ENCODE data around the gene HPS1. TPM values are rescaled to one million over a fixed set of nuclear protein-coding genes. Genes with fewer than 3 reads are reported as not detected.

HPS1 gene
- total RNA-seq (2014; rRNA removed; shearing (Covaris generic)) = 20.4 and 22.3 TPM in 2 replicates

- DNase-seq (ENCODE audit: low spot score) = peak; percentile 54
Observed at GRCh38 chr10:98446661-98447221, at the start of gene HPS1. Gene HPS1 (minus strand): TSS chr10:98446935. CDS start chr10:98443240, 3,695 bp downstream.

DNA sequence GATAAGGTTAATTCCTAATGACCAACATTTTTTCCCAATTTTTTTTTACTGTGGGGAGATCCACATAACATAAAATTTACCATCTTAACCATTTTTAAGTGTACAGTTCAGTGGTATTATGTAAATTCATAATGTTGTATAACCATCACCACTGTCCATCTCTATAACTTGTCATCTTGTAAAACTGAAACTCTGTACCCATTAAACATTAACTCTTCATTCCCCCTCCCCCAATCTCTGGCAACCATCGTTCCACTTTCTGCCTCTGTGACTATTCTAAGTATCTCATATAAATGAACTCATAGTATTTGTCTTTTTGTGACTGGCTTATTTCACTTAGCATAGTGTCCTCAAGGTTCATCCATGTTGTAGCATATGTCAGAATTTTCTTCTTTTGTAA, 46.0 kb upstream of the HPS1 start:
- no peak for DNase-seq (ENCODE audit: low spot score)

- DNase-seq (ENCODE audit: low spot score) = no peak
Observed at GRCh38 chr10:98489561-98490481, 43.1 kb upstream of the HPS1 start.

- DNase-seq (ENCODE audit: low spot score) = no peak
Observed at GRCh38 chr10:98488669-98489430, 42.1 kb upstream of the HPS1 start.

- no peak for DNase-seq (ENCODE audit: low spot score)
Observed at GRCh38 chr10:98487649-98488048, 40.9 kb upstream of the HPS1 start.

GRCh38 chr10:98486421-98486820, 39.7 kb upstream of the HPS1 start:
- no peak for DNase-seq (ENCODE audit: low spot score)

- no peak for DNase-seq (ENCODE audit: low spot score)
Observed at GRCh38 chr10:98485959-98486358, 39.2 kb upstream of the HPS1 start.

DNA sequence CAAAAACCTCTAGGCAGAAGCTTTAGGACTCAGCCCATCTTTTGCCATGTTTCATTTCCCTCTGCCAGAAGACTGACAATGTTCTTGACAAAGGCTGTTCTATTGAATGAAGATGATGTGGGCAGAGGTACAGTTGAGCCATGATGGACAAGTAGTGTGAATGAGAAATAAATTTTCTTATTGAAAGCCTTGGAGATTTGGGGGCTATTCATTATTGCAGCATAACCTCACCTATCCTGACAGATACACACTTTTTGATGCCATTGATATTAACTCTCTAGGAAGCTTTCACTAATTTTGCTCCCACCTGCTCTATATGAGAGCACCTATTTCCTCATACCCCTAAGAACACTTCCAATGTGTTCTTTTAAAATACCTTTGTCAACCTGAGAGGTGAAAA, 36.9 kb upstream of the HPS1 start:
- no peak for DNase-seq (ENCODE audit: low spot score)

DNA sequence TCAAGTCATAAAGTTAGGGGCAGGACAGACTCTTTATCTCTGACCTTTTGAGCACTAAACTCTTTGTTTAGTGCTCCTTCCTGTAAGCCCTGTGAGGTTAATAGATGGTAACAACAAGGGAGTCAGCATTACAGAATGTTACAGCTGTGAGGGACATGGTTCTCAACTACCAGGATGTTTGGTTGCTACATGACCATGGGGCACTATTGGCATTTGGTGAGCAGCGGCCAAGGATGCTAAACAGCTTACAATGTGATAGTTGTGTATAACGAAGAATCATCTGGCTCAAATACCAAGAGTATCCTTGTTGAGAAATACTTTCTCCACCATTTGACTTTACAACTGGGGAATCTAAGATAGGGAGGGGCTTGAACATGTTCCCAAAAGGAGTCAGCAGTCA, 35.4 kb upstream of the HPS1 start:
- DNase-seq (ENCODE audit: low spot score) = no peak

GRCh38 chr10:98481404-98481945, 34.7 kb upstream of the HPS1 start:
- DNase-seq (ENCODE audit: low spot score) = no peak

- DNase-seq (ENCODE audit: low spot score) = no peak
Observed at GRCh38 chr10:98478430-98479222, 31.9 kb upstream of the HPS1 start.

DNA sequence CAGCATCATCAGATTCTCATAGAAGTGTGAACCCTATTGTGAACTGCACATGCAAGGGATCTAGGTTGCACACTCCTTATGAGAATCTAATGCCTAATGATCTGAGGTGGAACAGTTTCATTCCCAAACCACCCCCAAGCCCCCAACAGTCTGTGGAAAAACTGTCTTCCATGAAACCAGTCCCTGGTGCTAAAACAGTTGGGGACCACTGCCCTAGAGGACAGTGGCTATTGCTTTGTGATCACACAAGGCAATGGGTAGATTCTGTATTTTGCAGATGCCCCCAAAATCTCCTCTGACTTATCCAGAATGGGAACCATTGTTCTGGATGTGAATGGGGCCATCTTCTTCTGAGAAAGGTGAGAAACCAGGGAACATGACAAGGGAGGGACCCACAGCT, 31.1 kb upstream of the HPS1 start:
- no peak for DNase-seq (ENCODE audit: low spot score)

- DNase-seq (ENCODE audit: low spot score) = no peak
Observed at GRCh38 chr10:98474628-98475027, 27.9 kb upstream of the HPS1 start.

- no peak for DNase-seq (ENCODE audit: low spot score)
Observed at GRCh38 chr10:98472196-98472595, 25.5 kb upstream of the HPS1 start.

DNA sequence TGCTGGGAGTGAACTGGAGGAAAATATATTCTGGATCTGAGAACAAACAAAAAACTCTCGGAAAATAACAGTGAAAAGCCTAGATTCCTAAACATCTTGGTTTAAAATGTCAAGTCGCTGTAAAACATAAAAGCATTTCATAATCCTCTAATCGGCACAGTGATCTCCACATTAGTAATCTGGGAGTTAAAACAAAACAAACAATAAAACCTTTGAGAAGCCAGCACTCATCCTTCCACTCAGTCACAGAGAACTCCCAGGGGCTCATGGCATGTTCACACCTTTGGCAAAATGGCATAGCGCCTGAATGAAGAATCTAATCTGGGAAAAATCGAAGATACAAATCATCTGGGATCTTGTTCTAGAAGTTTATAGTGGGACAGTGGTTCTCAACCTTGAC, 24.1 kb upstream of the HPS1 start:
- DNase-seq (ENCODE audit: low spot score) = no peak

DNA sequence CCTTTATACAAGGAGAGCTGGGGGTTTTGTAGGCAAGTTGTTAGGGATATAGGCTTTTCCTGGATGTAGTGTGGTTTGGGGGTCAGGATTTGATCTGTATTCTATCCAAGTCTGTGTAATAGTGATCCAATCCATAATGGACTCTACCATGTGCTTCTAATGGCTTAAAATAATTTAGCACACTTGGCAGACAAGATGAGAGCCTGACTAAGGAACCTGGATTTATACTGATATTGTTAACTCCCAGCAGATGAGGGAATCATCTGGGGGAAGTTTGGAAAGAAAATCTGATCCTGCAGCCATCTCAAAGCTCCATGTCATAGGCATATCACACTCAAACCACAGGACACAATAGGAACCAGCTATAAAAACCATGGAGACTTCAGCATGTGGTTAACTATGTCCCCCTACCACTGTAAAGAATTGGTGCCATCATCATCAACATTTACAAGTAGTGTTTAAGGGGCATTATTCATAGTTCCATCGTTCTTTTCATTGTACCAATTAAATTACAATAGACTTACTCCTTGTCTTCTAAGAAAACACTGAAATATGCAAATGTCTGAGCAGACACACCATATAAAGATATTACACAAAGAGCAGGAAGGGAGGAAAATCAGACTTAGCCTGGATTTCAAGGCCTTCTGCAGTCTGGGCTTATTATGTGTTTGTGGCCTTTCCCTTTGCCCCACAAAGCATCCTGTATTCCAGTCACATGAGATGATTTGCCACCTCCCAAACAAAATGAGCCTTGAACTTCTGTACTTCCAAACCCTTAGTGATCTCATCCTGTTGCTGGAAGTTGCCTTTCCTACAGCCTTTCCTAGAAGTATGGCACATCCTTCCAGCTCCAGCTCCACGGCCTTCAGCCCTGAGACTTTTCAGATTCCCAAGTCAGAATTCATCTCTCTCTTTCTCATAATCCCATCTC, 22.5 kb upstream of the HPS1 start:
- DNase-seq (ENCODE audit: low spot score) = no peak

- DNase-seq (ENCODE audit: low spot score) = peak; percentile 82
Observed at GRCh38 chr10:98467506-98468318, 21.0 kb upstream of the HPS1 start.

GRCh38 chr10:98466861-98467505, 20.2 kb upstream of the HPS1 start:
- DNase-seq (ENCODE audit: low spot score) = no peak

DNA sequence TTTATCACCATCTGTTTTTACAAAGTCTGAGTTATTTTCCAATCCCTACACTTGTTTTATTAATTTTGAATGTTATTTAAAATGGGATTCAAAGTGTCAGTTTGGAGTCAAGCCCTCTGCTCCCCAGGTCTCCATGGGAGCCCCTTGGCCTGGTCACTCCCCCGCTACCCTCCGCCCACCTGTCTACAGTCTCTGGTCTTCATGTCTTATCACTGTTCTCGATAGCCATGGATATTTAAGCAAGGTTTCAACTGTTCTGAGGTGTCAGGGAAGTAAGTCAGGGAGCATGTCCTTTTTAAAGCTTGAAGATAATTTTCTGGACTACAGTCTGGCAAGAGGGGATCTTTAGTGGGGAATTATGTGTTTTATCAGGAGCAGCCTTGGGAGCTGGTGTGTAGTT, 19.1 kb upstream of the HPS1 start:
- DNase-seq (ENCODE audit: low spot score) = no peak

Measured in H4 (cell line).